Effector CD8-positive, alpha-beta T cell (primary cell): ENCODE data around the gene AASS.
A peak's percentile ranks its signal among the peaks of the same experiment; 100 is the strongest.

Source experiments
- DNase-seq: peaks from one replicate; lab custom pipeline; 2025; lab: John Stamatoyannopoulos, UW

Gene AASS

DNA sequence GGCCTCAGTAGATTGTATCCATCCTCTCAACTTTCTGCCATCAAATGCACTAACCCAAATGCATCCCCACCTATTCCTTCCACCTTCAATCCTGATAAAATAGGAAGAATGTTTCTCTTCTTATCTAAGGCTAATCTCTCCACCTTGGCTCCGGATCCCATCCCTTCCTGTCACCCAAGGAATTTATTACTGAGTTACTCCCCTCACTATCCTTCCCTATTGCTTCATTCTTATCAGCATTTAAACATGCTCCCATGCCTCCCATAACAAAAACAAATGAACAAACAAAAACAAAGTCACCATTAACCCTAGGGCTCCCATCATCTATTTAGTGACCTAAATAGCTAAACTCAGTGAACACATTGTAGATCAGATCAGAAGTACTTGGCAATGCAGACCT, 25.3 kb downstream of the AASS start:
- no peak for DNase-seq

DNA sequence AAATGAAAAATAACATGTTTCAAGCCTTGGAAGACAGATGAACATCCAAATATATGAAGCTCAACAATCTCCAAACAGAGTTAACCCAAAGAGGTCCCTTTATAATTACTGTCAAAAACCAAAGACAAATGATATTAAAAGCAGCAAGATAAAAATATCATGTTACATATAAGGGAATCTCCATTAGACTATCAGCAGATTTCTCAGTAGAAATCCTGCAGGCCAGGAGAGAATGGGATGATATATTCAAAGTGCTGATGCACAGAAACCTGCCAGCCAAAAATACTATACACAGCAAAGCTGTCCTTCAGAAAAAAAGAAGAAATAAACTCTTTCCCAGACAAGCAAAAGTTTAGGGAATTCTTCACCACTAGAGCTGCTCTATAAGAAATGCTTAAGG, 41.0 kb downstream of the AASS start:
- DNase-seq = no peak

DNA sequence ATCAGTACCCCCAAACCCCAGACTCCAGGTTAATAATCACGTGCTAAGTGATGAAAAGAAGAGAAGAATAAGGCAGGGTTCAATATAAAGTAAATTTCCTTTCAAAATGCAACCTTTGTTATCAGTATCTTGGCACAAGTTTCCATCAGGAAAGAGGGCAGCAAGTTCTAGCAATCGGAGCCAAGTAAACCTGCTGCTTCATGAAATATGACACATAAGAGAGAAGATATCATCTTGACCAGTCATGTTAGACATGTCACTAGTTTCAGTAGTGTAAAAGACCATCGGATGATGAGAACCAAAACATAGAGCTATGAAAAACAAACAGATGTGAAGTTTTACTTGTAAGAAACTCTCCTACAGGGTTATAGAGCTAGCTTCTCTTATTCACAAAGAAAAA, 44.0 kb downstream of the AASS start:
- no peak for DNase-seq

DNA sequence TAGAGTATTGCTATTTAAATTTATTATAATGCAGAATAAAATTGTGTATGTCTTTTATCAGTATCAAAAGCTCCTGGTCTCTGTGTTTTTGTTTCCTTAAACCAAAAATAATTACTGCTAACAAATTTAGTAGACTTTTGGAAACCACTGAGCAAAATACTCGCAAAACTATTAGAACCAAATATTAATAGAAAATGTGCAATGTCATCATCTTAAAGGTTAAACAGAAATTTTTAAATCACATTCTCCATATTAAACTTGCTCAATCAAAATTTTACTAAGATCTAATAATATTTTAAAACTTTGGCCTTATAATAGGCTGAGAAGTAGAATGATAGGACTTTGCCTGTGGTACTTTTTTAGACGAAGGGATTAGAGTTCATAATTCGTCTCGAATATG, 48.4 kb downstream of the AASS start:
- no peak for DNase-seq

DNA sequence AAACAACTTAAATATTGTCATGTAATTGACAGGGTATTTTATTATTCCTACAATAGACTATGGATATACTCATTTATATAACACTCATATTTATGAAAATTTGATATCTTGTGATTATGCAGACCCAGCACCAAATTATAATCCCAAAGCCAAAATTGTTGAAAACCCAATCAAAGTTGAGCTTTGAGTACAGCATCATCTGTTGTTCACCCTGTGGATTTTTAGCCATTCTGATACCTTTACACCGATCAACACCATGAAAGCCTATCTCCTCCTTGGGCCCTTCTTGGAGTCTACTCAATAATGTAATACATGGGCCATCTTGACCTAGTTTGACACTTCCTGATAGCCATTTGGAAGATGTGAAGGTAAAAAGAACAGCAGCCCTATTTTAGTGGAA, 49.5 kb downstream of the AASS start:
- no peak for DNase-seq

DNA sequence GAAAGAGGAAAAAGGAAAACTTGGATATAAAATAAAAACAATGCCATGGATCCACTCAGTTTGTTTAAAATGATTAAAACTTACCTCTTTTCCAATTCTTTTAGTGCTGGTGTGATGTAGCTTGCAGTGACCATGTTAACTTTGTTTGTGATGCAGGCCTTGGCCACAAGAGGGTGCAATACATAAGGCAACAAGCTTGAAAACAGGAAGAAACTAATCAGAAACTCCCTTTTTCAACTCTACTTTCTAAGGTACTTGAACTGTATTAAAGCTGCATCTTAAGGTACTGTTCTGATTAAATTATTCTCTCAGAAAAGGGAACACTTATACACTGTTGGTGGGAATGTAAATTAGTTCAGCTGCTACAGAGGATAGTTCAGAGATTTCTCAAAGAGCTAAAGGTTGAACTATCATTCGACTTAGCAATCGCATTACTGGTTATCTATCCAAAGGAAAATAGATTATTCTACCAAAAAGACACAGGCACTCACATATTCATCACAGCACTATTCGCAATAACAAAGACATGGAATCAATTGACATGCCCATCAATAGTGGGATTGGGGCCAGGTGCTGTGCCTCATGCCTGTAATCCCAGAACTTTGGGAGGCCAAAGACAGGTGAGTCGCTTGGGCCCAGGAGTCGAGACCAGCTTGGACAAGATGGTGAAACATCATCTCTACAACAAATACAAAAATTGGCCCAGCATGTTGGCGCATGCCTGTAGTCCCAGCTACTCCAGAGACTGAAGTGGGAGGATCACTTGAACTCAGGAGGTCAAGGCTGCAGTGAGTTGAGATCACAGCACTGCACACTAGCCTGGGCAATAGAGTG, 50.9 kb downstream of the AASS start:
- peak; percentile 1 for DNase-seq

DNA sequence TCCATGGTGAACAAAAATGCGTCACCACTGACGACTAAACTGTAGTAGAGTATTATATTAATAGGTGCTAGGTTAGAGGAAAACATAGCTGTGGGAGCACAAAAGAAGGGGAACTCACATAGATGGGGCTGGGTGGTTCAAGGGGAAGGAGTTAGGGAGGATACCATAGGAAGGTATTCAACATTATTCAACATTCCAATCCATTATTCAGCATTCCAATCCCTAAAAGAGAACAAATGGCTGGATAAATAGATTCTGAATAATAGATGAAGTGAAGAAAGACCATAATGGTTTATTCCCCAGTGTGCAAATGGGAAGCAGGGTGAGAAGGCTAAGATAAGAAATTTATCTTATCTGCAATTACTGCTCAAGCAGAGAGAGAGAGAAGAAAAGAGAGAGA, 61.4 kb downstream of the AASS start:
- DNase-seq = no peak

DNA sequence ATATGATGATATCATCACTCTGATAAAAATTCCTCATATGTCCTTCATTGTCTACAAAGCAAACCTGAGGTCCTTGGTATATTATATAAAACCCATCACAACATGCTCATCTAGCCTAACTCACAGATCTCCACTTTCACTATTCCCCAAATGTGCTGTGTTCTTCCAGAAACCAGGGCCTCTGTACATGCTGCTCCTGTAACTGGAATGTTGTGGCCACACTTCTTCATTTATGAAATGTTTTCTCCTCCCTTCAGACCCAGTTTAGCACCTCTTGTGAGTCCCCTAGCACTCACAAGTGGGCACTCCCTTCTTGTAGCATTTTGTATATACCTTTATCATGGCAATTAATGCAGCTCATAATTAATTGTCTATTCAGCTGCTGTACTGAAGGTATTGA, 61.9 kb downstream of the AASS start:
- DNase-seq = no peak

DNA sequence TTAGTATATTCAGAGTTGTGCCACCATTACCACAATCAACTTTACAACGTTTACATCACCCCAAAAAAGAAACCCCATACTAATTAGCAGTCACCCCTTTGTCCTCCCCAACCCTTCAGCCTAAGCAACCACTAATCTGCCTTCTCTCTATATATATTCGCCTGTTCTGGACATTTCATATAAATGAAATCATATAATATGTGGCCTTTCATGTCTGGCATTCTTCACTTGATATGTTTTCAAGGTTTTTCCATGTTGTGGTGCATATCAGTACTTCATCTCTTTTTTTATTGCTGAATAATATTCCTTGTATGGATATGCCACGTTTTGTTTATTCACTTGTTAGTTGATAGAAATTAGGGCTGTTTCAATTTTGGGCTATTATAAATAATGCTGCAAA, 70.4 kb downstream of the AASS start:
- DNase-seq = no peak

DNA sequence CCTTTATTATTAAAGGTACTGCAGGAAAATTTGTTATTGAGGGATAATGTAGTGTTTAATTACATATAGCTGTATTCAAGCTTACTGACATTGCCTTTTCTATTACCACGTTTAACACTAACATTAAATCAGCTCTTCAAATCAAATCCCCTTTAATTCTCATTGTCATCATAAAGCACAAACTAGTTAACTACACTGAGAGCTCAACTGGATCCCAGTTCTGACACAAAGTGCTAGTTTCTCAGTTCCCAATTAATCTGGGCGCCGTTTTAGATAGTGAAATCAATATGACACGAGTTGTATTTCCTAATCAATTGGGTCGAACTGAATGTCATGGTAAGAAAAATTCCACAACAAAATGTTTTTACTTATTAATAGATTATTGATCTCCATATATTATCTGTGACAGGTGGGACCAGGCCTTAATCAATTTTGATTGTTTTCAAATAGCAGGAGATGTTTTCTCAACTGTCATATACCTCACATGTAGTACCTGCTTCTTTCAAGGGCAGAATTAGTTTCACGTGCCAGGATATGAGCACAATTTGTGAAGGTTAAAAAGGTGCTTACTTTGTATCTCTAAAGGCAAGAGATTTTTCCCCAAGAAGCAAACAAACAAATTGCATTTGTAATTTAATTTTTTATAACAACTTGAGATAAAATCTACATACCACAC, 71.0 kb downstream of the AASS start:
- DNase-seq = no peak

DNA sequence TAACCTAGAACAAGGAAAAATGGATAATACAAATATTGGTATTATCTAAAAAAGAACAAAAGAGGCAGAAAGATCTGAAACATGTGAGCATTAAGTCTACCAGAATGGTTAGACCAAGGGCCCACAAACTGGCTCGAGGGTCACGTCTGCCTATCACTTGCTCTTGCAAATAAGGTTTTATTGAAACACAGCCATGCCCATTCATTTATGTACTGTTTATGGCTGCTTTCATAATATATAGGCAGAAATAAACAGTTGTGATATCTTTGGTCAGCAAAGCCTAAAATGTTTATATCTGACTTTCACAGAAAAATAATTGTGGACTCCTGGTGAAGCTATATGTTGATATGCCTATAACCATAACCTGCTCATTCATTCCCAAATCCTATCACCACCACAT, 71.8 kb downstream of the AASS start:
- no peak for DNase-seq

DNA sequence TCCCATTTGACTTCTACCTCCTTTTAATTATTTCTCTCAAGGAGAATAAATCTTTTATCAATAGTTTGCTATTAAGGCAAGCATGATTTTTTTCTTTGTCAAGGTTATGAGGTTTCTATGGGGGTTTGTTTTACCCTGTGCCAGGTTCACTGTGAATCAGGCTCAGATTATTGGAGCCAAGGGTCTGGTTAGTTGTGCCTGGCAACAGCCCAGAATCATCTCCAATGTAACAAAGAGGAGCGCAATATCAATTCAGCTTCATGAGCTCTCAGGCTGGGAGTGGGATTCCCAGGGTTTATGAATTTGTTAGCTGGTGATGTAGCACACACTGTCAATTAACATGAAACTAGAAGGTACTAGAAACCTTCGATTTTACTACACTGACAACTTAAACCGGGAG, 73.2 kb downstream of the AASS start:
- DNase-seq = no peak

DNA sequence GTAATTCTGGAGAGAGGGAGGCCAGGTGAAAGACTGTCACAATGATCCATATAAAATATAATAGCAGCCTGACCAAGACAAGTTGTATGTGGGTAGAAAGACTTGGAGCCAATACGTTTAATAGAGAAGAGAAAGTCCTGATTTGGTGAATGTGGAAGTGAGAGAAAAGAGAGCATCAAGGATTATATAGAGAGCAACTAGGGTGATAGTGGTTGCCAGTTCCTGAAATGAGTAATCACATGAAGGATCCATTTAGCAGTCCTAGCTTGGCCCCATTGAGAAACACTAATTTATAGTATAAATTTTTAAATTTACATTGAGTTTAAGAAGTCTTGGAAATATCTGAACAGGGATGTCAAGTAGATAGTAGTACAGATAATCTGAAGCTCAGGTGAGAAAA, 74.0 kb downstream of the AASS start:
- no peak for DNase-seq

DNA sequence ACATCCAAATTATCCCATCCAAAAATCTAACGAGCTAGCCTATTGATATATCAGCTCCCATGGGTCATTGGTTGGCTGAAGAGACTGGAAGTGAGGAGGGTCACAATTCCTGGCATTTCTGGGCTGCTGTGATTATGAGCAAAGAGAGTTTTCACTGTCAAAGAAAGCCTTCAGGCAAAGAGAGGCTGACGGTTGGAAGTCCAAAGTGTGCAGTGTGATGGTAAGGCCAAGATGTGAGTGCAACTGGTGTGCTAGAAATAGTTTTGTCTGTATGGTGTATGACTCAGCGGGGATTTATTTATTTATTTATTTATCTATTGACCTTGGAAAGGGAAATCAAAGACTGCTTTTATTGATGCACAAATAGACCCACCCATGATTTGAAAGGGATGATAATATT, 75.0 kb downstream of the AASS start:
- no peak for DNase-seq

DNA sequence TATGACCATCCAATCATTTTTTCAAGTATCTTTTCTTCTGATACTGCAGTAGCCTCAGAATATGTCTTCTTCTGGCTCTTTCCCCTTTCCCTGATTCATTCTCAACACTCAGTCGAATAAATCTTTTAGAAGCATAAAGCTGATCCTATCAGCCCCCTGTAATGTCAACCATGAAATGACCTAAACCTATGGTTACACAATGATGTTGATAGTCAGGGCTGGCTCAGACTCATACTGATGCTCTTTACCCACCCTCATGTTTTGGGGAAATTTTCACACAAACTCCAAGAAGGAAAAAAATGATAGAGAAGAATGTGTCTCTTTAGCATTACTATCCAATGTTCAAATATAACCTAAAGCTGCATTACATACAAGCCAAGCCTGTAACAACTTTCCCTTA, 76.0 kb downstream of the AASS start:
- DNase-seq = no peak

DNA sequence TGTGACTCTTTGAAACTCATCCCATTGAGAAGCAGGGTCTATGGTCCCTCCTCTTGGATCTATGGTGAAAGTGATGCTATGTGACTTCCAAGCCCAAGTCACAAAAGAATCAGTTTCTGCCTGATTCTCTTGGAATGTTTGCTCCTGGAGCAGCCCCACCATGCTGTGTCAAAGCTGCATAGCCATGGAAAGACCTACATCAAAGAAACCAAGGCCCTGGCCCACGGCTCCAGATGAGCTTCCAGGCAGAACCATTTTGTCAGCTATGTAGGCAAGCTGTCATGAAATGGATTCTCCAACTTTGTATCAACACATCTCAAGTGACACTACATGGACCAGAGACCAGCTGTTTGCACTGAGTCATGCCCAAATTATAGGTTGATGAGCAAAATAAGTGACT, 77.0 kb downstream of the AASS start:
- DNase-seq = no peak

DNA sequence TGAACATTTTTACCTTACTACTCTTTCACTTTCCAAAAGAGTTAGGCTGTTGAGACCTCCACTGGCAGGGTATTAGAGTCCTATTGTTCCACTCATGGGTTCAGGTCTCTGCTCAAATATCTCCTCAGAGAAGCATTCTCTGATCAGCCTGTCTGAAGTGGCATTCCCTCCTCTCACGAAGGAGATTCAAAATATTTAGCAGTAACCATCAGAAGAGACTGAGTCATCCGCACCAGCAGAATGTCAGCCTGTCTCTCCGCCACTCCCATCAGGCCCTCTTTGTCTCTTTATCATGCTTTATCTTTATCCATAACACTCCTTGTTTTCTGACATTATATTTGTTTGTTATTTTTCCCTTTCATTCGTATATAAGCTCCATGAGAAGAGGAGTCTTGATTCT, 79.1 kb downstream of the AASS start:
- no peak for DNase-seq

DNA sequence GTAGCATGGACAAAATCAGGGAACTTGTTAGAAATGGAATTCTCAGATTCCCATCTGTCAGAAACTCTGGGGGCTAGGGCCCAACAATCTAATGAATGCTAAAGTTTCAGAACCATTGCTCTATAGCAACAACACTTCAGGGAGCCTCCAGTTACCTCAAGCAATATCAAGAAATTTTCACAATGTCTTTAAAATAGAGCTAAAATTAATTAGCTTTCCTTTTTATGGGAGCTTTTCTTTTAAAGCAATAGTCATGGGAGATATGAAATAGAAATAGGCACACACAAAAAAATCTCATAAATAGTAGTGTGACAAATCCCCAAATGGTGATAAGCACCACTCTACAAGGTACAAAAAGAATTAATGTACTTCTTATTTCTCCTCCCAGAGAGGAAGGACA, 80.9 kb downstream of the AASS start:
- DNase-seq = no peak

DNA sequence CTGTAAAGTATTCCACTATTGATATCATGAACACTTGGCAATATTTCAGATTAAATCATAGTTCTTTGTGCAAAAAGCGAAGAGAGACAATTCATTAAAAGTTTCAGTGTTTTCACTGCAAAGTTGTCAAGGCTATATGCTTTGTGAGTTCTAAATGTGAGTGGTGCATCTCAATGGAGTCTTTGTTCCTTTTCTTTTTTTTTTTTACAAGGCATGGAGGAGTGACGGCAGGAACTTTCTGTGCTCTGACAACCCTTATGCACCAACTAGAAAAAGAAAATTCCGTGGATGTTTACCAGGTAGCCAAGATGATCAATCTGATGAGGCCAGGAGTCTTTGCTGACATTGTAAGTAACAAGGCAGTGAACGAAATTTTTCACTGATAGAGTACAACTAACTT, 84.5 kb downstream of the AASS start:
- DNase-seq = no peak

DNA sequence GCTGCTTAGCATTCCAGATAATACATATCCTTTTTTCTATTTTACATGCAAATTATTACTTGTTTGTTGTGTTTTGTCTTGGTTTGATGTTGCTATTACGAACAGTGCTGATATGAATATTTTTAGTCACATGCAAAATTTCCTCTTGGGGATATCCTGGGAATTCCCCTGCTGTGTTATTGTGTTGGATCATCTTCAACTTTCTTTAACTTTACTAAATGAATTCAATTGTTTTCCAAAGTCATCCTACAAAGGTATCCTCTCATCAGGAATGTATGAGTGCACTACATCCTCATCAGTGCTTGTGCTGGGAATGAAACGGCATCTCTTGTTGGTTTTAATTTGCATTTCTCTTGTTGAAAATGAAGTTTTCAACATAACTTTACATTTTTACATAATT, 87.1 kb downstream of the AASS start:
- no peak for DNase-seq

DNA sequence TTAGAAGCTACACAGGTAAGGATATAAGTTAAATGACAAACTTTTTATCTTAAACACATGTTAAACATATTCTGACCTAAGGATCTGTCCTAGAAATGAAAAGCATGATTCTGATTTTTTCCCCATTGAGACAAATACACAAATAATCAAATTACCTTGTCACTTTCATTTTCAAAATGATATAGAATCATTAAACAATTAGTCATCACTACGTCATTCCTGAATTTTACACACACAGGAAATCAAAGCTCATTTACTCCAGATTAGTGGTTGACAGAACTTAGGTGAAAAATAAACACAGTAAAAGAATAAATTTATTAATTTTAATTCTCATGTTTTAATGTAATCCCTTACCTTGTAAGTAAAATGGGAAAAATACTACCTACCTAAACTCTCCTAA, 89.0 kb downstream of the AASS start:
- no peak for DNase-seq

DNA sequence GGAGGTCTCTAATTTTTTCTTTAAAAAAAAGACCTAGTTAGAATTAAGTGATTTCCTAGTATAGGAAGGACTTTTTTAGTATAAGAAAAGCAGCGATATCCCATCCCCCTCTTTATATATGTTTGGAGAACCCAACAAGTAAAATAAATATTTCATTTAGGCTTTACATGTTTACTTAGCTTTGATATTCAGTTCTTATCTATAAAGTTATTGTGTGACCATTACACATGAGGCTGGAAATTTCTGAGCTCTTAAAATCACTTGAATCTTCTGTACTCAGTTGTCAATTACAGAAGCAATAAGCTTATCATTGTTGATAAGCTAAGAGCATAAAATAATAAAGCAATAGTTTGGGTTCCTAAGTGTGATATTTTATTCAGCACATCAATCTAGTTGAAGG, 89.7 kb downstream of the AASS start:
- DNase-seq = no peak

DNA sequence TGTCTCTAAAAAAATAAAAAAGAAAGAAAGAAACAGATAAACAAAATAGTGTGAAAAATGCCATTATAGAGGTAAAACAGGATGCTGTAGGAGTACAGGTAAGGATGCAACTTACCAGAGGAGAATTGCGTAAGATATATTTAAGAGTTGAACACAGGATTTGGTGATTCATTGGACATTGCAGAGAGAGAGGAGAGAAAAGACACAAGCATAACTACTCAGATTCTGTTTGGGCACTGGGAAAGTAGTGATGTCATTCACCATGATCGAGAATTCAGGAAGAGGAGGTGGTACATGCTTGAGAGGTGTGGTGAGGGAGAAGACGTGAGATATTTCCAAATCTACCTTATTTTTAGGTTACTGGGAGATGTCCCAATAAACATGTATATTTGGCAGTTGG, 97.6 kb downstream of the AASS start:
- no peak for DNase-seq

DNA sequence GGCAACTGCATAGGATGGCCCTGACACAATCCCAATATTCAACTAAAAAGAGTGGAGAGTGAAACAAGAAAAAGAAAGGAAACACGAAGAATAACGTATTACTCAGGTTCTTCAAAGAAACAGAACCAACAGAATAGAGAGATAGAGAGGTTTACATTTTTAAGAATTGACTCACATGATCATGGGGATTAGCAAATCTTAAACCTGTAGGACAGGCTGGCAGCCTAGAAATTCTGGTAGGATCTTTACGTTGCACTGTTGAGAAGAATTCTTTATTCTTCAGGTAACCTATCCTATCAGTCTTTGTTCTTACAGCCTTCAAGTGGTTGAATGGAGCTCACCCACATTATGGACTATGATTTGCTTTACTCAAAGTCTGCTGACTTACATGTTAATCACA, 103.9 kb downstream of the AASS start:
- DNase-seq = no peak
